ENCODE data around the gene CD86.
"Not testable (repeated sequence)": the region's sequence is repeated elsewhere in the genome, so short reads cannot be mapped to it uniquely, and the experiment has no call there.

Gene CD86

GRCh38 chr3:122055215-122055614 lies at the start of gene CD86:
CD86 (plus strand) TSS chr3:122055362; CDS start chr3:122055490, 128 bp downstream.
- no peak for DNase-seq

GRCh38 chr3:122006267-122006666 lies 48.9 kb upstream of the CD86 start:
- DNase-seq, result no peak

GRCh38 chr3:122008166-122008565 lies 47.0 kb upstream of the CD86 start:
- DNase-seq, result no peak

GRCh38 chr3:122010506-122010905 lies 44.7 kb upstream of the CD86 start:
- DNase-seq, result no peak

- no peak for DNase-seq
These were observed 43.8 kb upstream of the CD86 start for GRCh38 chr3:122011396-122011795.

- no peak for DNase-seq
These were observed 42.3 kb upstream of the CD86 start for GRCh38 chr3:122012821-122013220.

- DNase-seq, result no peak
These were observed 41.7 kb upstream of the CD86 start for GRCh38 chr3:122013448-122013925.

- DNase-seq, result no peak
These were observed 40.4 kb upstream of the CD86 start for GRCh38 chr3:122014741-122015140.

GRCh38 chr3:122019493-122019892 lies 35.7 kb upstream of the CD86 start:
- DNase-seq, result no peak

GRCh38 chr3:122021037-122021436 lies 34.1 kb upstream of the CD86 start:
- no peak for DNase-seq

GRCh38 chr3:122021811-122022401 lies 33.3 kb upstream of the CD86 start, which contains the start of gene ILDR1:
ILDR1 (minus strand) TSS chr3:122022247; CDS start chr3:122022077, 170 bp downstream.
- no peak for DNase-seq

GRCh38 chr3:122023335-122023910 lies 31.7 kb upstream of the CD86 start:
- no peak for DNase-seq

- no peak for DNase-seq
These were observed 30.4 kb upstream of the CD86 start for GRCh38 chr3:122024800-122025199.

GRCh38 chr3:122025296-122025695 lies 29.9 kb upstream of the CD86 start:
- no peak for DNase-seq

GRCh38 chr3:122030381-122031122 lies 24.6 kb upstream of the CD86 start:
- DNase-seq, result no peak

GRCh38 chr3:122031123-122031468 lies 24.1 kb upstream of the CD86 start:
- DNase-seq, result no peak

GRCh38 chr3:122032531-122032930 lies 22.6 kb upstream of the CD86 start:
- DNase-seq, result no peak

GRCh38 chr3:122033023-122033422 lies 22.1 kb upstream of the CD86 start:
- no peak for DNase-seq

- not testable (repeated sequence) for DNase-seq
These were observed 7.9 kb upstream of the CD86 start for GRCh38 chr3:122047296-122047695.

GRCh38 chr3:122047773-122048172 lies 7.4 kb upstream of the CD86 start:
- DNase-seq, result not testable (repeated sequence)

- DNase-seq, result no peak
These were observed 2.2 kb upstream of the CD86 start for GRCh38 chr3:122052968-122053367.

- DNase-seq, result no peak
These were observed 2.5 kb downstream of the CD86 start for GRCh38 chr3:122057671-122058070.

- DNase-seq, result no peak
These were observed 3.1 kb downstream of the CD86 start for GRCh38 chr3:122058294-122058693.

GRCh38 chr3:122060040-122060698 lies 5.0 kb downstream of the CD86 start:
- no peak for DNase-seq
